H9 (cell line): ENCODE measurements around the gene ST3GAL5. TPM values are rescaled to one million over a fixed set of nuclear protein-coding genes. Genes with fewer than 3 reads are reported as not detected.
A peak's percentile ranks its signal among the peaks of the same experiment; 100 is the strongest.

Experiments
- DNase-seq: peaks from one replicate; pipeline ENCODE4 v3.0.0-alpha.2; 2017
- H2AFZ ChIP-seq: one replicate; pipeline ENCODE4 v1.6.1; 2013; ENCODE audit warnings: mild to moderate bottlenecking, low read length, control low read depth, moderate library complexity
- H2AK5ac ChIP-seq: 2 replicates; pipeline ENCODE4 v1.6.1; 2013; ENCODE audit warnings: low read length, control low read depth, mixed read lengths; ENCODE audit not compliant: insufficient read length
- H2BK120ac ChIP-seq: one replicate; pipeline ENCODE4 v1.6.1; 2013; ENCODE audit warnings: low read depth, mild to moderate bottlenecking, low read length, control low read depth, inconsistent platforms; ENCODE audit not compliant: poor library complexity, severe bottlenecking
- H2BK12ac ChIP-seq: 2 replicates; pipeline ENCODE4 v1.6.1; 2013; ENCODE audit warnings: low read length, control low read depth, mixed read lengths, low read depth; ENCODE audit not compliant: insufficient read length
- H2BK15ac ChIP-seq: 2 replicates; pipeline ENCODE4 v1.6.1; 2013; ENCODE audit warnings: low read depth, low read length, control low read depth
- H2BK20ac ChIP-seq: one replicate; pipeline ENCODE4 v1.6.1; 2013; ENCODE audit warnings: low read depth, mild to moderate bottlenecking, low read length, control low read depth, inconsistent platforms; ENCODE audit not compliant: poor library complexity, severe bottlenecking
- H2BK5ac ChIP-seq: 2 replicates; pipeline ENCODE4 v1.6.1; 2013; ENCODE audit warnings: low read length, control low read depth, mixed read lengths; ENCODE audit not compliant: insufficient read length
- H3K14ac ChIP-seq: 2 replicates; pipeline ENCODE4 v1.6.1; 2013; ENCODE audit warnings: low read length, control low read depth; ENCODE audit not compliant: insufficient read depth
- H3K18ac ChIP-seq: 2 replicates; pipeline ENCODE4 v1.6.1; 2013; ENCODE audit warnings: low read depth, mild to moderate bottlenecking, mixed read lengths, low read length, control low read depth; ENCODE audit not compliant: insufficient read length
- H3K23ac ChIP-seq: 2 replicates; pipeline ENCODE4 v1.6.1; 2013; ENCODE audit warnings: low read length, control low read depth, mixed read lengths, low read depth; ENCODE audit not compliant: insufficient read length
- H3K23me2 ChIP-seq: 2 replicates; pipeline ENCODE4 v1.6.1; 2013; ENCODE audit warnings: low read depth, mild to moderate bottlenecking, mixed read lengths, low read length, control low read depth; ENCODE audit not compliant: insufficient read length, poor library complexity, severe bottlenecking
- H3K27ac ChIP-seq: 2 replicates; pipeline ENCODE4 v1.5.1; 2013; ENCODE audit warnings: low read length, control low read depth, mixed read lengths, low read depth; ENCODE audit not compliant: insufficient read length
- H3K27me3 ChIP-seq: 2 replicates; pipeline ENCODE4 v1.6.1; 2013; ENCODE audit warnings: low read length, control low read depth, inconsistent platforms; ENCODE audit not compliant: insufficient read depth
- H3K4ac ChIP-seq: 2 replicates; pipeline ENCODE4 v1.6.1; 2013; ENCODE audit warnings: low read depth, mild to moderate bottlenecking, control low read depth, inconsistent platforms, low read length, moderate library complexity
- H3K4me1 ChIP-seq: 2 replicates; pipeline ENCODE4 v1.6.1; 2013; ENCODE audit warnings: low read length, control low read depth, inconsistent platforms; ENCODE audit not compliant: insufficient read depth
- H3K4me2 ChIP-seq: 2 replicates; pipeline ENCODE4 v1.6.1; 2013; ENCODE audit warnings: low read length, control low read depth, mixed read lengths; ENCODE audit not compliant: insufficient read length, insufficient read depth
- H3K56ac ChIP-seq: 2 replicates; pipeline ENCODE4 v1.6.1; 2013; ENCODE audit warnings: low read depth, mild to moderate bottlenecking, mixed read lengths, low read length, control low read depth; ENCODE audit not compliant: insufficient read length
- H3K79me1 ChIP-seq: 2 replicates; pipeline ENCODE4 v1.6.1; 2013; ENCODE audit warnings: low read depth, mild to moderate bottlenecking, moderate library complexity, low read length, control low read depth, inconsistent platforms; ENCODE audit not compliant: insufficient read depth, poor library complexity, severe bottlenecking
- H3K79me2 ChIP-seq: 2 replicates; pipeline ENCODE4 v1.6.1; 2013; ENCODE audit warnings: low read length, control low read depth, inconsistent platforms; ENCODE audit not compliant: insufficient read depth
- H3K9ac ChIP-seq: 2 replicates; pipeline ENCODE4 v1.6.1; 2013; ENCODE audit warnings: low read length, control low read depth, mixed read lengths; ENCODE audit not compliant: insufficient read length; ENCODE audit errors: extremely low read depth
- H3K9me3 ChIP-seq: one replicate; pipeline ENCODE4 v1.6.1; 2013; ENCODE audit warnings: low read depth, low read length, inconsistent platforms; ENCODE audit not compliant: control insufficient read depth
- H3T11ph ChIP-seq: one replicate; pipeline ENCODE4 v1.6.1; 2013; ENCODE audit warnings: mild to moderate bottlenecking, low read length, control low read depth, inconsistent platforms
- H4K20me1 ChIP-seq: one replicate; pipeline ENCODE4 v1.6.1; 2013; ENCODE audit not compliant: control insufficient read depth, insufficient read length, insufficient read depth
- H4K5ac ChIP-seq: 2 replicates; pipeline ENCODE4 v1.6.1; 2013; ENCODE audit warnings: low read depth, mild to moderate bottlenecking, mixed read lengths, low read length, control low read depth; ENCODE audit not compliant: insufficient read length
- H4K8ac ChIP-seq: replicated peaks from 2 replicates; pipeline ENCODE4 v1.6.1; 2013; ENCODE audit warnings: low read length, control low read depth, mixed read lengths, low read depth; ENCODE audit not compliant: insufficient read length
- H4K91ac ChIP-seq: 2 replicates; pipeline ENCODE4 v1.6.1; 2013; ENCODE audit warnings: low read depth, mild to moderate bottlenecking, moderate library complexity, mixed read lengths, low read length, control low read depth; ENCODE audit not compliant: insufficient read length
- H3K27ac Mint-ChIP-seq, 3 experiments: 2 replicates in 2 of 3; 3 replicates in 1 of 3; pipeline ENCODE4 v1.8.0; 2020 to 2021; ENCODE audit warnings: mixed read lengths in 3 of 3, mild to moderate bottlenecking in 1 of 3, moderate library complexity in 1 of 3
- H3K27me3 Mint-ChIP-seq: 2 replicates; pipeline ENCODE4 v1.8.0; 2021; ENCODE audit warnings: low read depth, mild to moderate bottlenecking, moderate library complexity, mixed read lengths
- H3K36me3 Mint-ChIP-seq, 3 experiments: 2 replicates in 2 of 3; 3 replicates in 1 of 3; pipeline ENCODE4 v1.8.0; 2020 to 2021; ENCODE audit warnings: low read depth in 3 of 3, mixed read lengths in 3 of 3; ENCODE audit not compliant: insufficient read depth in 1 of 3
- H3K4me1 Mint-ChIP-seq, 2 experiments: 2 replicates each; pipeline ENCODE4 v1.8.0; 2020; ENCODE audit warnings: mixed read lengths in 2 of 2
- H3K4me3 Mint-ChIP-seq, 2 experiments: 2 replicates in 1 of 2; 3 replicates in 1 of 2; pipeline ENCODE4 v1.8.0; 2020 to 2021; ENCODE audit warnings: mild to moderate bottlenecking in 2 of 2, mixed read lengths in 2 of 2, moderate library complexity in 1 of 2
- H3K9me3 Mint-ChIP-seq, 2 experiments: 2 replicates in 1 of 2; 3 replicates in 1 of 2; pipeline ENCODE4 v1.8.0; 2020; ENCODE audit warnings: mild to moderate bottlenecking in 2 of 2, mixed read lengths in 2 of 2, moderate library complexity in 1 of 2
- WGBS: extraction: QIAGEN DNeasy Blood & Tissue Kit; methylation state at CpG from one replicate; pipeline ENCODE4 v1.1.7; 2013; ENCODE audit warnings: missing lambda C conversion rate, low lambda C conversion rate, mixed read lengths; ENCODE audit not compliant: insufficient read length; ENCODE audit errors: extremely low coverage; 5-methylcytosine and 5-hydroxymethylcytosine counted together
- total RNA-seq: library from RNA; stranded (reverse); gene quantifications from 2 replicates; pipeline ENCODE4 v1.2.1, GENCODE V29; 2021
- TF ChIP-seq, protein P1 (sequence below): fragments of 200-600 bp; sonication (generic); conservative IDR thresholded peaks from 3 replicates; pipeline ENCODE4 v1.8.0; 2021; ENCODE audit warnings: antibody characterized with exemption, mild to moderate bottlenecking

ST3GAL5 gene
- total RNA-seq, 1 experiment from 2014 or later: 3.3 TPM

DNA sequence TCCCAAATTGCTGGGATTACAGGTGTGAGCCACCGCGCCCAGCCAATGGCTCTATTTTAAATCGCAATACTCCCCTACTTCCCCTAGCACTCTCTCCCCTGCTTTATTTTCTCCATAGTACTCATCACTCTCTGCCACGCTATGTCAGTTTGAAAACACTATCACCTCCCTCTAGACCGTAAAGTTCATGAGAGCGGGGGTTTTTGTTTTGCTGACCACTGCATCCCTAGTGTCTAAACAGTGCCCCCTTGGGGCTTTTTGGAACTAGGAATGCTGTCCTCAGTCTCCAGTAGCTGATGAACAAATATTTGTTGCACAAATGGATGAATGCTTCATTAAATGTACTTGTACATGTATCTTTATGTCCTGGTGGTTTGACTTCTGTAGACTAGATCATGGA, 90.9 kb downstream of the ST3GAL5 start:
- Histone ChIP-seq H2AFZ (no peak overlapping the region), H3T11ph (no peak overlapping the region), H4K91ac (no peak overlapping the region), H2BK120ac (no peak overlapping the region), H3K9me3 (no peaks in the 10 kb centered on the region), H4K20me1 (no peaks in the 10 kb centered on the region), H2BK15ac (no peak overlapping the region), H3K23me2 (no peaks in the 10 kb centered on the region), H2BK20ac (no peak overlapping the region), H3K23ac (no peak overlapping the region), H3K14ac (no peak overlapping the region), H3K79me1 (no peaks in the 10 kb centered on the region), H3K18ac (no peak overlapping the region), H4K5ac (no peak overlapping the region), H3K4ac (no peak overlapping the region), H3K4me1 (no peaks in the 10 kb centered on the region), H4K8ac (no peak overlapping the region), H2BK5ac (no peak overlapping the region), H3K4me2 (no peak overlapping the region), H3K79me2 (no peaks in the 10 kb centered on the region), H3K27ac (no peak overlapping the region), H2BK12ac (no peak overlapping the region), H3K56ac (no peak overlapping the region), H2AK5ac (no peak overlapping the region), H3K27me3 (no peaks in the 10 kb centered on the region; the same call in 1 of the 2 replicates), H3K9ac (no peak overlapping the region)
- Mint-ChIP-seq H3K27ac (no peak overlapping the region; a peak in 1 of 7 replicates), H3K4me1 (peaks cover 4 to 9% of the 10 kb centered on the region in 2 experiments; a peak in 3 of 4 replicates), H3K4me3 (no peak overlapping the region; a peak in 1 of 5 replicates), H3K9me3 (peaks cover 0 to 4% of the 10 kb centered on the region in 2 experiments; a peak in 1 of 5 replicates), H3K27me3 (peaks cover 33% of the 10 kb centered on the region), H3K36me3 (no peaks in the 10 kb centered on the region; a peak in 1 of 7 replicates)
- no peak for DNase-seq
- WGBS: no CpG with 5 or more reads among the region's 6 CpGs
- TF ChIP-seq, protein P1, sequence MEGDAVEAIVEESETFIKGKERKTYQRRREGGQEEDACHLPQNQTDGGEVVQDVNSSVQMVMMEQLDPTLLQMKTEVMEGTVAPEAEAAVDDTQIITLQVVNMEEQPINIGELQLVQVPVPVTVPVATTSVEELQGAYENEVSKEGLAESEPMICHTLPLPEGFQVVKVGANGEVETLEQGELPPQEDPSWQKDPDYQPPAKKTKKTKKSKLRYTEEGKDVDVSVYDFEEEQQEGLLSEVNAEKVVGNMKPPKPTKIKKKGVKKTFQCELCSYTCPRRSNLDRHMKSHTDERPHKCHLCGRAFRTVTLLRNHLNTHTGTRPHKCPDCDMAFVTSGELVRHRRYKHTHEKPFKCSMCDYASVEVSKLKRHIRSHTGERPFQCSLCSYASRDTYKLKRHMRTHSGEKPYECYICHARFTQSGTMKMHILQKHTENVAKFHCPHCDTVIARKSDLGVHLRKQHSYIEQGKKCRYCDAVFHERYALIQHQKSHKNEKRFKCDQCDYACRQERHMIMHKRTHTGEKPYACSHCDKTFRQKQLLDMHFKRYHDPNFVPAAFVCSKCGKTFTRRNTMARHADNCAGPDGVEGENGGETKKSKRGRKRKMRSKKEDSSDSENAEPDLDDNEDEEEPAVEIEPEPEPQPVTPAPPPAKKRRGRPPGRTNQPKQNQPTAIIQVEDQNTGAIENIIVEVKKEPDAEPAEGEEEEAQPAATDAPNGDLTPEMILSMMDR: peak; percentile 76
